Measurements from ENCODE around the gene RBMY1B.
"Not testable (repeated sequence)": the region's sequence is repeated elsewhere in the genome, so short reads cannot be mapped to it uniquely, and the experiment has no call there.

The RBMY1B gene

DNA sequence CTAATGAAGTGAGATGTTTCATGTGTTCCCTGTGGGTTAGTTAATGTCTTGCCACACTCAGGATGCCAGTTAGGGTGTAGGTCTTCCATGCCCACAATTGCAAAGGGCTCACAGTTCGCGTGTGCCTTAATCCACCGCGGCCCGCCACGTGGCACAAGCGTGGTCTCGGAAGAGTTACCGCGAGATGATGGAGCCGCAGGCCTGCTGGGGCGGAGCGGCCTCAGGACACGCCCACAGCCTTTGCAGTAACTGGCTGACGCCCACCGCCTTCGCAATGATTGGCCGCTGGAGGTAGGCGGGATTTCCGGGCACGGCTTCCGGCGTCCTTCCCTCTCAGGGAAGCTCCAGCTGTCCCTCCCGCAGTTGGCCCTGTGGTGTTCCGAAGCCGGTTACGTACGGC is at the start of gene RBMY1B:
TSS of gene RBMY1B (plus strand) at position 301 of the 400 bp plus-strand sequence. CDS start 2,013 bp downstream, outside the sequence.
- DNase-seq = not testable (repeated sequence)

DNA sequence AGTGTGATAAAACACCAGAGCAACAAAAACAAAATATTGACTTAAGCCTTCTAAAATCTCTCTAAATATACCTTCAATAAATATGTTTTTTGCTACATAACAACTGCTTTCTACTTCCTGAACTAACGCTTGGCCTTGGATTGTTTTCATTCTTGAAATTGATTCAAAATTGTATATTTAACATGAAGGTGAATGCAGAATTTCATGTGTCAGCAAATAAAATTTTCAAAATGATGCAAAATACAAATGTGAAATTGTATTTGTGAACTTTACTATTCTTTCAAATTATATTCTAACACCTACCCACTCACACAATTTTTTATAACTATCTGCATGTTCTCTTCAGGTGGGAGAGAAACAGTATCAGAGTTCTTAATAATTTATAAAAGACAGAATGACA is 48.2 kb upstream of the RBMY1B start:
- DNase-seq = not testable (repeated sequence)

DNA sequence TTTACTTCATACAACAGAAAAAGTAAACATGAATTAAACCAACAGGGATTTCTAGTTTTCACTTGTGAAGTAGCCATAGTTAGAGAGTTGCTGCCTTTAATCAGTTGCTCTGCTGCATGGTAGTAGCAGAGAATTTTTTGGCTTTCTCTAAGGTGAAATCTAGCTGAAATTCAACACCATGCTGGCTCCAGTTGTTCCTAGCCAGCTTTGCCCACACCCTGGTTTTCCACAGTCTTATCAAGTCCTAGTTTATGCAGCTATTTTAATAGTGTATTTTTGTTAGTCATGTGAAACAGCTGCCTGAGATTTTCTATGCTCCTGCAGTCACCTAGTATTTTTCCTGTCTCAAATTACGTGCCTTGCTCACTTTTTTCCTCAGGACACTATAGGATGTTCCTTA is 28.2 kb upstream of the RBMY1B start:
- no peak for DNase-seq

DNA sequence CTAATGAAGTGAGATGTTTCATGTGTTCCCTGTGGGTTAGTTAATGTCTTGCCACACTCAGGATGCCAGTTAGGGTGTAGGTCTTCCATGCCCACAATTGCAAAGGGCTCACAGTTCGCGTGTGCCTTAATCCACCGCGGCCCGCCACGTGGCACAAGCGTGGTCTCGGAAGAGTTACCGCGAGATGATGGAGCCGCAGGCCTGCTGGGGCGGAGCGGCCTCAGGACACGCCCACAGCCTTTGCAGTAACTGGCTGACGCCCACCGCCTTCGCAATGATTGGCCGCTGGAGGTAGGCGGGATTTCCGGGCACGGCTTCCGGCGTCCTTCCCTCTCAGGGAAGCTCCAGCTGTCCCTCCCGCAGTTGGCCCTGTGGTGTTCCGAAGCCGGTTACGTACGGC is 23.4 kb downstream of the RBMY1B start, which contains the start of gene RBMY1A1:
TSS of gene RBMY1A1 (plus strand) at position 301 of the 400 bp plus-strand sequence. CDS start 2,013 bp downstream, outside the sequence.
- DNase-seq = not testable (repeated sequence)

DNA sequence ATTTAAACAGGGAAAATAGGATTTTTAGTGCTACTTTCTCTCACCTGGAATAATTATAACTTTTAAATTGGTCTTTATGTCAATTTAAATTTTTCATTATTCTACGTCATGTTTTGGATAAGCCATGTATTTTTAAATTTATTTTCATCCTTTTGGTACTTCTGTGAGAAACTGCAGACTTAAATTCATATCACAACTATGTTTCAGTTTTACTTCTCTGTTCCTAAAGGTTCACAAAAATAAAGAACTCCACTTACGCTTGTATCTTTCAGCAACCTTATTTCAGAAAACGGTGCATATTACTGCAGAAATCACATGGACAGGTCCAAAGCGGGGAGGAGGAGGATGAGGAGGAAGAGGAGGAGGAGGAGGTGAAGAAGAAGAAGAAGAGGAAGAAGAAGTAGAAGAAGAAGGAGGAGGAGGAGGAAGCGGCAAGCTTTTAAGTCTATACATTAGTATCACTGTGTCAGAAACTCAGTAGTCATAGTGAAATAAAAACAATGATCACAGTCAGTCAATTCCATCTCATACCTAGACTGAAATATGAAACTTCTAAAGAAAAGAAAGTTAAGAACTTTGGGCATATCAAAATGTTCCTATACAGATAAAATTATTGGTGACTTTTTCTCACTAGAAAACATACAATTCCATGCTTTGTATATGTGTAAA is 48.3 kb downstream of the RBMY1B start:
- DNase-seq = not testable (repeated sequence)
